Lower lobe of right lung (tissue), 2 donors: ENCODE results near the gene PTPN13. TPM values are rescaled to one million over a fixed set of nuclear protein-coding genes. Genes with fewer than 3 reads are reported as not detected.

Experiments used
- ATAC-seq, 2 donors: fragments of 200-7000 bp; cut with Tn5 transposase; one replicate each; pipeline ENCODE4 v1.9.1; 2020 to 2022; ENCODE audit warnings: mild to moderate bottlenecking in 2 of 2, moderate library complexity in 2 of 2
- DNase-seq: peaks from one replicate; pipeline ENCODE4 v3.0.0-alpha.2; 2020
- H3K27ac ChIP-seq: fragments of 200-600 bp; one replicate; pipeline ENCODE4 v1.8.0; 2022
- H3K27me3 ChIP-seq: fragments of 200-600 bp; one replicate; pipeline ENCODE4 v1.8.0; 2022; ENCODE audit warnings: low read depth
- H3K36me3 ChIP-seq: fragments of 200-600 bp; one replicate; pipeline ENCODE4 v1.8.0; 2022; ENCODE audit warnings: mild to moderate bottlenecking
- H3K4me1 ChIP-seq: fragments of 200-600 bp; one replicate; pipeline ENCODE4 v1.8.0; 2022
- H3K4me3 ChIP-seq: fragments of 200-600 bp; one replicate; pipeline ENCODE4 v1.8.0; 2022; ENCODE audit warnings: mild to moderate bottlenecking
- H3K9me3 ChIP-seq: fragments of 200-600 bp; one replicate; pipeline ENCODE4 v1.8.0; 2022
- CTCF ChIP-seq: fragments of 200-600 bp; IDR thresholded peaks from one replicate; pipeline ENCODE4 v1.8.0; 2022; ENCODE audit warnings: antibody characterized with exemption, mild to moderate bottlenecking
- intact Hi-C: fragments of 100-400 bp; cut with DNase I; formaldehyde crosslinking; loops from one replicate; pipeline ENCODE4 v1.11.0; 2022
- total RNA-seq: library from RNA; stranded (reverse); fragmentation: NEBNext Ultra II Directional; extraction: Animal tissue kit (Norgen Biotek cat#: 25700); gene quantifications from one replicate; pipeline ENCODE4 v1.2.1, GENCODE V29; 2021
- donor health status: DM: no; HTN: yes; CAD: no; lungs with severe emphysema.

The PTPN13 gene
- total RNA-seq, 1 donor from 2014 or later = 77.2 TPM

- ATAC-seq = peak in 1 of 2 donors; percentile 70
- DNase-seq = no peak
- H3K9me3 ChIP-seq = no peaks in the 10 kb centered on the region
- no peak for TF ChIP-seq CTCF
- H3K27me3 ChIP-seq = no peaks in the 10 kb centered on the region
- H3K36me3 ChIP-seq = no peaks in the 10 kb centered on the region
- intact Hi-C loops = no loop called here
- no peak overlapping the region for H3K27ac ChIP-seq
- no peak overlapping the region for H3K4me3 ChIP-seq
- peaks cover 13% of the 10 kb centered on the region for H3K4me1 ChIP-seq
Measured at GRCh38 chr4:86560447-86560846, 33.7 kb upstream of the PTPN13 start.

GRCh38 chr4:86561256-86561655 is 32.9 kb upstream of the PTPN13 start:
- H3K36me3 ChIP-seq = no peaks in the 10 kb centered on the region
- ATAC-seq (peak in 1 of 2 donors; percentile 18), DNase-seq (no peak)
- intact Hi-C loops = no loop called here
- H3K27me3 ChIP-seq = no peaks in the 10 kb centered on the region
- no peaks in the 10 kb centered on the region for H3K9me3 ChIP-seq
- TF ChIP-seq CTCF = no peak
- H3K4me1 ChIP-seq = peaks cover 13% of the 10 kb centered on the region
- no peak overlapping the region for H3K27ac ChIP-seq
- H3K4me3 ChIP-seq = no peak overlapping the region

GRCh38 chr4:86563416-86563815 is 30.7 kb upstream of the PTPN13 start:
- Histone ChIP-seq H3K4me1 (peaks cover 9% of the 10 kb centered on the region), H3K27ac (no peak overlapping the region), H3K36me3 (no peaks in the 10 kb centered on the region), H3K9me3 (no peaks in the 10 kb centered on the region), H3K27me3 (no peaks in the 10 kb centered on the region), H3K4me3 (no peak overlapping the region)
- intact Hi-C loops = no loop called here
- DNase-seq = no peak
- TF ChIP-seq CTCF = no peak
- no peak for ATAC-seq

- H3K9me3 ChIP-seq = no peaks in the 10 kb centered on the region
- no peak for DNase-seq
- TF ChIP-seq CTCF = no peak
Measured at GRCh38 chr4:86564795-86565194, 29.3 kb upstream of the PTPN13 start.

GRCh38 chr4:86565651-86566050 is 28.5 kb upstream of the PTPN13 start:
- Histone ChIP-seq H3K27ac (no peak overlapping the region), H3K27me3 (no peaks in the 10 kb centered on the region), H3K36me3 (no peaks in the 10 kb centered on the region), H3K9me3 (no peaks in the 10 kb centered on the region), H3K4me1 (peaks cover 8% of the 10 kb centered on the region), H3K4me3 (no peak overlapping the region)
- ATAC-seq = no peak
- intact Hi-C loops = no loop called here
- no peak for TF ChIP-seq CTCF
- DNase-seq = no peak

More at GRCh38 chr4:86564795-86565194, 29.3 kb upstream of the PTPN13 start:
- peak; percentile 82 to 83 for ATAC-seq
- Histone ChIP-seq H3K27me3 (no peaks in the 10 kb centered on the region), H3K36me3 (no peaks in the 10 kb centered on the region), H3K4me1 (peaks cover 9% of the 10 kb centered on the region), H3K27ac (no peak overlapping the region), H3K4me3 (no peak overlapping the region)
- intact Hi-C loops = no loop called here
